Fibroblast of villous mesenchyme (primary cell): Measurements from ENCODE around the gene ZFPM1. TPM values are rescaled to one million over a fixed set of nuclear protein-coding genes. Genes with fewer than 3 reads are reported as not detected.

Source experiments
- DNase-seq: peaks from one replicate; pipeline ENCODE4 v3.0.0-alpha.2; 2010; ENCODE audit warnings: low read depth
- H3K4me3 ChIP-seq: 2 replicates; pipeline ENCODE4 v1.5.1; 2011; ENCODE audit warnings: low read depth, mild to moderate bottlenecking, low read length
- CTCF ChIP-seq: IDR thresholded peaks from 2 replicates; pipeline ENCODE4 v1.5.1; 2012; ENCODE audit warnings: low read depth, mild to moderate bottlenecking, low read length; ENCODE audit not compliant: insufficient read depth
- total RNA-seq: library from RNA; depleted of rRNA; stranded (reverse); fragments of >200 nt; gene quantifications from 2 replicates; pipeline ENCODE4 v1.2.3, GENCODE V29; 2012

ZFPM1 gene
- total RNA-seq, 1 donor, result 2.6 TPM

GRCh38 chr16:88418869-88419268 lies 34.2 kb upstream of the ZFPM1 start:
- no peak overlapping the region for H3K4me3 ChIP-seq
- DNase-seq, result no peak
- TF ChIP-seq CTCF, result no peak

GRCh38 chr16:88419790-88420189 lies 33.3 kb upstream of the ZFPM1 start:
- no peak for TF ChIP-seq CTCF
- DNase-seq, result no peak
- H3K4me3 ChIP-seq, result no peak overlapping the region

- DNase-seq, result no peak
- H3K4me3 ChIP-seq, result no peak overlapping the region
- TF ChIP-seq CTCF, result no peak
Measured at GRCh38 chr16:88420496-88420895, 32.6 kb upstream of the ZFPM1 start.

- TF ChIP-seq CTCF, result no peak
- no peak for DNase-seq
- no peak overlapping the region for H3K4me3 ChIP-seq
Measured at GRCh38 chr16:88421301-88421700, 31.8 kb upstream of the ZFPM1 start.

GRCh38 chr16:88421871-88422433 lies 31.1 kb upstream of the ZFPM1 start:
- H3K4me3 ChIP-seq, result no peak overlapping the region
- no peak for DNase-seq
- no peak for TF ChIP-seq CTCF

- H3K4me3 ChIP-seq, result no peak overlapping the region
- no peak for TF ChIP-seq CTCF
- no peak for DNase-seq
Measured at GRCh38 chr16:88422733-88423447, 30.2 kb upstream of the ZFPM1 start.
